Measurements from ENCODE around the gene OLFML2A.

The OLFML2A gene

GRCh38 chr9:124800306-124801259 is 23.6 kb downstream of the OLFML2A start:
- no peak for DNase-seq

- no peak for DNase-seq
Observed at GRCh38 chr9:124801356-124801755, 24.4 kb downstream of the OLFML2A start.

GRCh38 chr9:124802426-124802825 is 25.5 kb downstream of the OLFML2A start:
- DNase-seq = no peak

- no peak for DNase-seq
Observed at GRCh38 chr9:124803911-124804310, 27.0 kb downstream of the OLFML2A start.

DNA sequence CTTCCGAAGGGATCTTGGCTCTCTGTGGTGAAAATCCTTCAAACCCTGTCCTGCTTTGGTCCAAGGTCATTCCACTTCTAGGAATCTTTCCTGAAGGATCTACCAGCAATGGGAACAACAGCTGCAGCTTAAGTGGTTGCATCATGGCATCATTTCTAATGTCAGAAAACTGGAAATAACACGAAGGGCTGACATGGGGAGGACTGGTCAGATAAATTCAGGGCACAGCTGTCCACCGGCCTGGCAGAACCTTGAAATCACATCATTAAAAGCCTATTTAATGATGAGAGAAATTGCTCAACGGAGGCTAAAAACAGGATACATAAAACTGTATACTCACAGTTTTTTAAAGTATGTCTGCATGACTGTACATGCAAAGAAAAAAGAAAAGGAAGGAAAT is 28.3 kb downstream of the OLFML2A start:
- DNase-seq = no peak

DNA sequence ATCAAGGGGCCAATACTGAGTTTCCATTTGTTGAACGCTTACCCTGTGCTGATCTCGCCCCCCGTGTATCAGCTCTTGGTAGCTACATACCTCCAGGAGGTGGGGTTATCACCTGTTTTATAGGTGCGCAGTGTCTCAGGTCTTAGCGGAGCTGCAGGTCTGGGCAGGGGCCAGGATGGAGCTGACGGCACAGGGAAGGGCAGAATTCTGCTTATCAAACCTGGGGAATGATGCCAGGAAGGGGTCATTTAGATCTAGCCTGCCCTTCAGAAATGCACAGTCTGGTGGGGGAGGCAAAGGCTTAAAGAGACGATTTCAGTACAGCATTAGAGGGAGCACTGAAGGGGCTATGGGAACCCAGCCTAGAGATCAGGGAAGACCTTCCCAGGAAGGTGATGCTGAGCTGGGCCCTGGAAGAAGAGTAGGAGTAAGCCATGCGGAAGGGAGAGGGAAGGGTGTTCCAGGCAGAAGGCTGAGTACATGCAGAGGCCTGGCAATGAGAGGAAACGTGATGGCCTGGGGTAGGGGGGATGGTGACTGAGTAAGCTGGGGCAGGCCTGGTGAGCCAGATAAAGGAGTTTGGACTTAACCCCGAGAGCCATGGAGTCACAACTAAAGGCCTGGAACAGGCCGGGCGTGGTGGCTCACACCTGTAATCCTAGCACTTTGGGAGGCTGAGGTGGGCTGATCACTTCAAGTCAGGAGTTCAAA is 31.5 kb downstream of the OLFML2A start:
- no peak for DNase-seq

DNA sequence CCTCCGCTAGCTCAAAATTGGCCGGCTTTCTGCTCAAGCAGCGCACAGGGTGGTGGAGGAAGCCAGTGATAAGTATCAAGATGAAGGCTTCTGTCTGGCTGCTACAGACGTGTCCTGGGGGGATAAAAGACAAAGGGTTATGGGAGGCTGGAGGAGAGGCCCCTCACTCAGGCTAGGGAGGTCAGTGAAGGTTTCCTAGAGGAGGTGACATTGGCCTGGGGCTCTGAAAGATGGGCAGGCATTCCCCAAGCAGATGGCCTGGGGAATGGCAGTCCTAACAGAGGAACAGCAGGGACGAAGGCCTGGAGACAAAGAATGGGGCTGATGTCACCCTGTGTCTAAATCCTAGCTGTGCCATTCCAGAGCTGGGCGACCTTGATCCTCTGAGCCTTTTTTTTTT is 32.3 kb downstream of the OLFML2A start:
- no peak for DNase-seq

DNA sequence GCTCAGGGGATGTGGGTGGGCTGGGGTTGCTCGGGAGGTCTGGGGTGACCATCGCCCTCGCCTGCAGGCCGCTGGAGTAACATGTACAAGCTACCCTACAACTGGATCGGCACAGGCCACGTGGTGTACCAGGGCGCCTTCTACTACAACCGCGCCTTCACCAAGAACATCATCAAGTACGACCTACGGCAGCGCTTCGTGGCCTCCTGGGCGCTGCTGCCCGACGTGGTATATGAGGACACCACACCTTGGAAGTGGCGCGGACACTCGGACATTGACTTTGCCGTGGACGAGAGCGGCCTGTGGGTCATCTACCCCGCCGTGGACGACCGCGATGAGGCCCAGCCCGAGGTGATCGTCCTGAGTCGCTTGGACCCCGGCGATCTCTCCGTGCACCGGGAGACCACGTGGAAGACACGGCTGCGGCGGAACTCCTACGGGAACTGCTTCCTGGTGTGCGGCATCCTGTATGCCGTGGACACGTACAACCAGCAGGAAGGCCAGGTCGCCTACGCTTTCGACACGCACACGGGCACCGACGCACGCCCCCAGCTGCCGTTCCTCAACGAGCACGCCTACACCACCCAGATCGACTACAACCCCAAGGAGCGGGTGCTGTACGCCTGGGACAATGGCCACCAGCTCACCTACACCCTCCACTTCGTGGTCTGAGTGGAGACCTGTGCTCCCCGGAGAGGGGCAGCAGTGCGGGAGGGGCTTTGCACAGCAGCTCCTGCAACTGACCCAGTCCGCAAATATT is 33.0 kb downstream of the OLFML2A start:
- DNase-seq = no peak

DNA sequence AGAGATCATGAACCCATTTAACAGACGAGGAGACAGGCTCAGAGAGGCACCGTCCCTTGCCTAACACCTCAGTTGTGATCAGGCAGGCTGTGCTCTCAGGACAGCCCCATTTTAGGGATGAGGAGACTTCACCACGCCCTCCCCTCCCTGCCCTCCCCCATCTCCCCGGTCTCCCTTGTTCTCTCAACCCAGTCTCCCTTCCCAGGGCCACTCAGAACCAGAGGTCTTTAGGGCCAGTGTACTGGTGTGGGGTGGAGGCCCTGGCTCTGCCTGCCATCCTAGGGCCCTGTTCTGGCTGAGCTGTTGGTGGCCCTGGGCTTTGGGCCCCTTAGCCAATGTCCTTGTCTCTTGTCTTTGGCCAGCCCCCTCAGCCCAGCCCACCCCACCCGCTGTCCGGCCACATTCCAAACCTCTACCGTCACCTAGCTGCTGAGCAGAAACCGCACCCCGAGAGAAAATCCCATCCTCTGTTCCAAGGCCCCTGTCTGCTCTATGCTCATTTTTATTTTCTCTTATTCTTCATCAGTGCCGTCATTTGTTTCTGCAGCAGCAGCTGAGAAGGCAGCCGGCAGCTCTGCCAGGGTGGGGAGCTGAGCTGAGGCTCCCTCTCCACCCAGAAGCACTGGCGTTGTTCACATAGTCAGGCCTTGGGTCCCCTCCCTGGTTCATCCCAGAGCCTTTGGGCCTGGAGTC is 33.9 kb downstream of the OLFML2A start:
- no peak for DNase-seq

DNA sequence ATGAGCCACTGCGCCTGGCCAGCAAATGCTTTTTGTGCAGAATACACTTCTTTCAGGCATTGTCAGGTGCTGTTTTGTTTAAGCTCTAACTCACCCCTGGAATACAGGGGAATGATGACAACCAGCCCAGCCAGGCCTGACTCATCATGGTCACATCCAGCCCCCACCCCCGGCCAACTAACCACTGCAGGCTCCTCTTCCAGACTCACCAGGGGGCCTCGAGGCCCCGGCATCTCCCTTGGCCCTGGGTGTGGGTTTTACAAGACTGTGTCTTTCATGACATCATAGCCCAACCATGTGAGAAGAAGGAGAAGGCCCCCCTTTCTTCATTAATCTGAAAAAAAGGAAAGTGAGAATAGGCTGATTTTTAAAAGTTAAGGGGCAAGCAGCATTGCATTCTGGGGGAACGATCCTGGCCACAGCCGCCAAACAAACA is 35.5 kb downstream of the OLFML2A start:
- DNase-seq = no peak

DNA sequence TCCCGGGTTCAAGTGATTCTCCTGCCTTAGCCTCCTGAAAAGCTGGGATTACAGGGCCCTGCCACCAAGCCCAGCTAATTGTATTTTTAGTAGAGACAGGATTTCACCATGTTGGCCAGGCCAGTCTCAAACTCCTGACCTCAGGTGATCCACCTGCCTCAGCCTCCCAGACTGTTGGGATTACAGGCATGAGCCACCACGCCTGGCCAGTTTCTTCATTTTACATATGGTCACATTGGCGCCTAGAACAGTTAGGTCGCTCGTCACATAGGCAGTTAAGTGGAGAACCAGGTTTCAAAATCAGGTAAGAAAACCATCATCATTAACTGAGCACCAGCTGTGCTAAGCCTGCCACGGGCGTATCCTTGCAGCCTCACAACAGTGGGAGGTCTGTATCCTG is 36.1 kb downstream of the OLFML2A start:
- DNase-seq = no peak

- DNase-seq = no peak
Observed at GRCh38 chr9:124813501-124814163, 36.7 kb downstream of the OLFML2A start.

- no peak for DNase-seq
Observed at GRCh38 chr9:124814164-124814535, 37.2 kb downstream of the OLFML2A start.

GRCh38 chr9:124815601-124816000 is 38.7 kb downstream of the OLFML2A start:
- no peak for DNase-seq

GRCh38 chr9:124818431-124819281 is 41.7 kb downstream of the OLFML2A start:
- DNase-seq = no peak

DNA sequence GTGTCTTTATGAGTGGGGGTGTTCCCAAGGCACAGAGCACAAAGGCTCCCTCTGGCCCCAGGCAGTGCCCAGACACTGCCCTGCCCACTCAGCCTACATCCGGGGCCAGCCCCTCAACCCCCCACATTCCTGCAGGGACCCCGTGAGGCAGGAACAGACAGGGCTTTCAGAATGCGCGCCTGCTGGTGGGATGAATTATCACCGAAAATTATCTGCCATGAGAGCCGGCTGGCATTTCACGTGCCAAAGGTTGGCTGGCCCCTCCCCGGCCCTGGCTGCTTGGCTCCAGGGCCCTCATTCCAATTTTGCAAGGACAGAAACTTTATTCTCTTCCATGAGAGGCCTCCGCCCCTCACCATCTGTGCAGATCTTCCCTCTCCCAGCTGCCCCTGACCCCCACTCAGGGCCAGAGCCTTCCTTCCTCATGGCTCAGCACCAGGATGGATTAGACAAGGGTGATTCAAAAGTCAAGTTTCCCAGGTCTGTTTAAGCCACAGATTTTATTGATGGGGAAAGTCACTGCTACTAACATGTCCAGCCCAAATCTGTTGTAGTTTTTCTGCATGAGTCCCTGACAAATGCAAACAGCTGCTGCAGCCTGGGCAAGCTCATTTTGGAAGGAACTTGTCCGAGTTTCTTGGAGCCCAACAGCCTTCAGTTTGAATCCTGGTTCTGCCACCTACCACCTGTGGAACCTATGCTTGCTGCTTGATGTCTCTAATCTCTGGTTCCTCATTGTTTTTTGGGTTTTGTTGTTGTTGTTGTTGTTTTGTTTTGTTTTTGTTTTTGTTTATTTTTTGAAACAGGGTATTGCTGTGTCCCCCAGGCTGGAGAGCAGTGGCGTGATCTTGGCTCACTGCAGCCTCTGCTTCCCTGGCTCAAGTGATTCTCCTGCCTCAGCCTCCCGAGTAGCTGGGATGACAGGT is 44.0 kb downstream of the OLFML2A start:
- DNase-seq = no peak

GRCh38 chr9:124828489-124829333 is 51.8 kb downstream of the OLFML2A start:
- no peak for DNase-seq

DNA sequence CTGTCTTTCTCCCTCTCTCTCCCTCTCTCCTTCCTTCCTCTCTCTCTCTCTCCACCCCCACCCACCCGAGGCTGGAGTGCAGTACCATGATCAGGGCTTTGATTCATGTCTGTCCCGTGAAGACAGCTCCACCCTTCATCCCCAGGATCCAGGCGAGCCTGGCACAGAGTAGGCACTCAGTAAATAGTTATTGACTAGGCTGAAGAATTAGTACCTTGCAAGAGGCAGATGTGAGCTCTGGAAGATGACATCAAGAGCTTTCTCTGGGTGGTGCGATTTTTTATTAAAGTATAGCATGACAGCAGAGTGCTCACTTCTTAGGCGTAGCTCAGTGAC is 52.4 kb downstream of the OLFML2A start:
- DNase-seq = no peak

GRCh38 chr9:124830593-124830992 is 53.7 kb downstream of the OLFML2A start:
- no peak for DNase-seq

All from NCI-H1092 (cell line).